ENCODE measurements around the gene MAPK4.
"Not testable (repeated sequence)": the region's sequence is repeated elsewhere in the genome, so short reads cannot be mapped to it uniquely, and the experiment has no call there.

The MAPK4 gene

DNA sequence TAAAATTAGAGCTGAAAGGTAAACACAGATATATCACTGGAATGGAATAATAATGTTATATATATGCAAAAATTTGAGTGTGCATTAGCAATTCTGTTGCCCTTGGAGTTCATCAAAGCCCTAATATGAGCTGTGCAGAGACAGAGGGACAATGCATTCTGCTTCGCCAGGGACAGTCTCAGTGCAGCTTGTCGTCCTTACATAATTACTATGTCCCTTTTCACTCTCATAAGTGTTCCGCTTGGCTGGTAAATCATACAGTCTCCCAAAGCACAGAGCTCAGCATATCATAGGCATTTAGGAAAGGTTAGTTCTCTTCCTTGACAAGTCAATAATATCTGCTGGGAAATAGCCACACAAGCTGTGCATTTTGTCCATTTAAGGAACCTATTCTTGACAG lies 30.7 kb downstream of the MAPK4 start:
- no peak for DNase-seq
- TF ChIP-seq, protein P1, sequence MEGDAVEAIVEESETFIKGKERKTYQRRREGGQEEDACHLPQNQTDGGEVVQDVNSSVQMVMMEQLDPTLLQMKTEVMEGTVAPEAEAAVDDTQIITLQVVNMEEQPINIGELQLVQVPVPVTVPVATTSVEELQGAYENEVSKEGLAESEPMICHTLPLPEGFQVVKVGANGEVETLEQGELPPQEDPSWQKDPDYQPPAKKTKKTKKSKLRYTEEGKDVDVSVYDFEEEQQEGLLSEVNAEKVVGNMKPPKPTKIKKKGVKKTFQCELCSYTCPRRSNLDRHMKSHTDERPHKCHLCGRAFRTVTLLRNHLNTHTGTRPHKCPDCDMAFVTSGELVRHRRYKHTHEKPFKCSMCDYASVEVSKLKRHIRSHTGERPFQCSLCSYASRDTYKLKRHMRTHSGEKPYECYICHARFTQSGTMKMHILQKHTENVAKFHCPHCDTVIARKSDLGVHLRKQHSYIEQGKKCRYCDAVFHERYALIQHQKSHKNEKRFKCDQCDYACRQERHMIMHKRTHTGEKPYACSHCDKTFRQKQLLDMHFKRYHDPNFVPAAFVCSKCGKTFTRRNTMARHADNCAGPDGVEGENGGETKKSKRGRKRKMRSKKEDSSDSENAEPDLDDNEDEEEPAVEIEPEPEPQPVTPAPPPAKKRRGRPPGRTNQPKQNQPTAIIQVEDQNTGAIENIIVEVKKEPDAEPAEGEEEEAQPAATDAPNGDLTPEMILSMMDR (IDR thresholded peaks at IDR 0.05; ENCODE audit: low read depth, low read length), result no peak
- Histone ChIP-seq H3K36me3 (no peaks in the 10 kb centered on the region), H3K27ac (no peak overlapping the region), H3K27me3 (ENCODE audit: insufficient read depth, low read depth, severe bottlenecking) (no peaks in the 10 kb centered on the region), H3K4me3 (ENCODE audit: low read depth, low read length) (no peak overlapping the region), H3K9me3 (ENCODE audit: severe bottlenecking) (no peaks in the 10 kb centered on the region)

- Histone ChIP-seq H3K9me3 (ENCODE audit: severe bottlenecking) (no peaks in the 10 kb centered on the region), H3K27me3 (ENCODE audit: insufficient read depth, low read depth, severe bottlenecking) (no peaks in the 10 kb centered on the region), H3K36me3 (no peaks in the 10 kb centered on the region), H3K4me3 (ENCODE audit: low read depth, low read length) (no peak overlapping the region), H3K27ac (no peak overlapping the region)
- TF ChIP-seq, protein P1 (IDR thresholded peaks at IDR 0.05; ENCODE audit: low read depth, low read length), result no peak
- no peak for DNase-seq
Observed at GRCh38 chr18:50594012-50594411, 34.1 kb downstream of the MAPK4 start.

DNA sequence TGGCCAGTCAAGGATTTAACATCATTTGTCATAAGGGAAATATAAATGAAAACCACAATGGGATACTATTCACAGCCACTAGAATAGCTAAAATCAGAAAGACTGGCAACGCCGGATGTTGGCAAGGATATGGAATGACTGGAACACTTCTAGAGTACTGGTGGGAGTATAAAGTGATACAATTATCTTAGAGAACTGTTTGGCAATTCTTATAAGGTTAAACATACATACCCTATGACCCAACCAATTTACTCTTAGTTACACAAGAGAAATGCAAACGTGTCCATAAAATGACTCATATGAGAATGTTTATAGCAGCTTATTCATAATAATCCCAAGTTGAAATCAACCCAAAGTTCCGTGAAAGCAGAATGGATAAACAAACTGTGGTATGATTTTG lies 35.1 kb downstream of the MAPK4 start:
- Histone ChIP-seq H3K36me3 (no peaks in the 10 kb centered on the region), H3K27ac (no peak overlapping the region), H3K4me3 (ENCODE audit: low read depth, low read length) (no peak overlapping the region), H3K9me3 (ENCODE audit: severe bottlenecking) (no peaks in the 10 kb centered on the region), H3K27me3 (ENCODE audit: insufficient read depth, low read depth, severe bottlenecking) (no peaks in the 10 kb centered on the region)
- TF ChIP-seq, protein P1 (IDR thresholded peaks at IDR 0.05; ENCODE audit: low read depth, low read length), result no peak
- no peak for DNase-seq

GRCh38 chr18:50602466-50602865 lies 42.6 kb downstream of the MAPK4 start:
- DNase-seq, result no peak
- no peak overlapping the region for H3K27ac ChIP-seq
- H3K9me3 ChIP-seq (ENCODE audit: severe bottlenecking), result no peaks in the 10 kb centered on the region
- H3K4me3 ChIP-seq (ENCODE audit: low read depth, low read length), result no peak overlapping the region
- TF ChIP-seq, protein P1 (IDR thresholded peaks at IDR 0.05; ENCODE audit: low read depth, low read length), result no peak
- no peaks in the 10 kb centered on the region for H3K36me3 ChIP-seq
- no peaks in the 10 kb centered on the region for H3K27me3 ChIP-seq (ENCODE audit: insufficient read depth, low read depth, severe bottlenecking)

DNA sequence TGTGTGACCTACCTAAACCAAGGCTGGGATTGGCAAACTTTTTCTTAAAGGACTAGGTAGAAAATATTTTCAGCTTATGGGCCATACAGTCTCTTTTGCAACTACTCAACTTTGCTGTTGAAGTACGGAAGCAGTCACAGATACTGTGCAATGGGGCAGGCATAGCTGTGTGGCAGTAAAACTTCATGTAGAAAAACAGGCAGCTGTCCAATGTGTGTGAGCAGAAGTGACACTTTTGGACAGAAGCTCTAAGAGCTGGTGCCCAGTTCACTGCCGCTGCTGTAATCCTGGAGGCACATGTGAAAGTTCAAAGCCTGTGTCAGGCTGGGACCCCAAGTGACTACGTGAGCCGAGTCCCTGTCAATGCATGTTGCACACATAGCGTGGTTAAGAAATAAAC lies 46.7 kb downstream of the MAPK4 start:
- H3K4me3 ChIP-seq (ENCODE audit: low read depth, low read length), result no peak overlapping the region
- no peak overlapping the region for H3K27ac ChIP-seq
- TF ChIP-seq, protein P1 (IDR thresholded peaks at IDR 0.05; ENCODE audit: low read depth, low read length), result no peak
- H3K9me3 ChIP-seq (ENCODE audit: severe bottlenecking), result no peaks in the 10 kb centered on the region
- no peaks in the 10 kb centered on the region for H3K36me3 ChIP-seq
- DNase-seq, result no peak
- H3K27me3 ChIP-seq (ENCODE audit: insufficient read depth, low read depth, severe bottlenecking), result no peaks in the 10 kb centered on the region

DNA sequence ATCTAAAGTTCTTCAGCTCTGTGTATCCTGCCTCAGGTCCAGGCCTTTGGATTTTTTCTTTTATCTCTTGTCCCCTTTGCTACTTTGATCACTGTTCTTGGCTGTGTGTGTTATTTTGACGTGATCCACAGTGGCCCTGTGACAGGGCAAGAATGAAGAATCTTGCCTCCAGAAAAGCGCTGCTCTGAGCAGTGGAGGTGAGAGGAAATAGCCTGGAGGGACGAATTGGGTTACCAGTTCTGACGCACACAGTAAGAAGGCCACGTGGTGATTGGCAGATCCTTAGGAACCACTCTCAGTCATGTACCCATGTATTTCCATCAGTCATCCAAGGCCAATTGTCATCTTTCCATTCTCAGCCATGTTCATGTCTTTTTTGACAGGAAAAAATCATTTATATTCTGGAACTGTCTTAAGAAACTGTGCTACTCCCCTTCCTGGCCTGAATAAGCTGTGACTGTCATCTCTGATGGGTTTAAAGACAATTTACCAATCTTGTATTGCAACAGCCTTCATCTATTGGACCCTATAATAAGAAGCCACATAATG lies 47.6 kb downstream of the MAPK4 start:
- TF ChIP-seq, protein P1 (IDR thresholded peaks at IDR 0.05; ENCODE audit: low read depth, low read length), result no peak
- Histone ChIP-seq H3K27ac (no peak overlapping the region), H3K27me3 (ENCODE audit: insufficient read depth, low read depth, severe bottlenecking) (no peaks in the 10 kb centered on the region), H3K36me3 (no peaks in the 10 kb centered on the region), H3K4me3 (ENCODE audit: low read depth, low read length) (no peak overlapping the region), H3K9me3 (ENCODE audit: severe bottlenecking) (no peaks in the 10 kb centered on the region)
- DNase-seq, result no peak

DNA sequence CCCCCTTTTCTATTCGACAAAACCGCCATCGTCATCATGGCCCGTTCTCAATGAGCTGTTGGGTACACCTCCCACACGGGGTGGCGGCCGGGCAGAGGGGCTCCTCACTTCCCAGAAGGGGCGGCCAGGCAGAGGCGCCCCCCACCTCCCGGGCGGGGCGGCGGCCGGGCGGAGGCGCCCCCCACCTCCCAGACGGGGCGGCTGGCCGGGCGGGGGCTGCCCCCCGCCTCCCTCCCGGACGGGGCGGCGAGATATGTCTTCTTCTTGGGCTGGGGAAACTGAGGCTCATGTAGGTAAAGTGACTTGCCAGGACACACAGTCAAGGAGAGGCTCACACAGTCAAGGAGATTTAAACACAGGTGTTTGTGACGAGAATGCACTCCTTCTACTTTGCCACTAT lies 49.3 kb downstream of the MAPK4 start:
- not testable (repeated sequence) for H3K27ac ChIP-seq; H3K36me3 ChIP-seq; H3K9me3 ChIP-seq (ENCODE audit: severe bottlenecking); H3K27me3 ChIP-seq (ENCODE audit: insufficient read depth, low read depth, severe bottlenecking); H3K4me3 ChIP-seq (ENCODE audit: low read depth, low read length); DNase-seq
